Measurements from ENCODE around the gene PCDHAC1.
A peak's percentile ranks its signal among the peaks of the same experiment; 100 is the strongest.
"Not testable (repeated sequence)": the region's sequence is repeated elsewhere in the genome, so short reads cannot be mapped to it uniquely, and the experiment has no call there.

Gene PCDHAC1, protein sequence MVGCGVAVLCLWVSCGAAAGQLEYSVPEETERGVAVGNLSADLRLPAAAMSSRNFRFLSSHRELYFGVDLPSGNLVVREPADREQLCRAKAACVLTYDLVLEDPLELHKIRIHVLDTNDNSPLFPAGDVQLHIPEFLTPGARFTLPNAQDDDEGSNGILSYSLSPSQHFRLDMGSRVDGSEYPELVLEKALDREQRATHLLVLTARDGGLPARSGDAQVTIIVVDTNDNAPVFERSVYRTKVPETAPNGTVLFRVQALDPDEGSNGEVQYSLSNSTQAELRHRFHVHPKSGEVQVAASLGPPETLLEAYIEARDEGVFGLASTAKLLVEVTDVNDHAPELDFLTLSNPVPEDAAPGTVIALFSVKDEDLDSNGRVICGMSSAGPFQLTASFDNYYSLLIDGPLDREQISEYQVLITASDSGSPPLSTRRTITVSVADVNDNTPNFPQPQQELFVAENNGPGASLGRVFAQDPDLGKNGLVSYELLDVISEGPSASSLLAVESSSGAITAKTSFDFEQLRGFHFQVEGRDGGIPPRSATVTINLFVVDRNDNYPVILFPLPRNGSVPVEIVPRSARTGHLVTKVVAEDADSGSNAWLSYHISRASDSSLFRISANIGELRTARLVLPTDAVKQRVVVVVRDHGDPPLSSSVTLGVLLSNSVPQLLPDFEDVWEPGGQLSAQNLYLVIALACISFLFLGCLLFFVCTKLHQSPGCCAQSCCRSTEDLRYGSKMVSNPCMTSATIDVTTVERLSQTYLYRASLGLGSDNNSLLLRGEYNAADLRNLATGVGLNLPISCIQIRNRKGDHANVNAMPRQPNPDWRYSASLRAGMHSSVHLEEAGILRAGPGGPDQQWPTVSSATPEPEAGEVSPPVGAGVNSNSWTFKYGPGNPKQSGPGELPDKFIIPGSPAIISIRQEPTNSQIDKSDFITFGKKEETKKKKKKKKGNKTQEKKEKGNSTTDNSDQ

GRCh38 chr5:140925806-140926442 is at the start of gene PCDHAC1:
TSS of gene PCDHAC1 (plus strand) at chr5:140926299. CDS start at chr5:140926893, 594 bp downstream.
- no peak for DNase-seq

DNA sequence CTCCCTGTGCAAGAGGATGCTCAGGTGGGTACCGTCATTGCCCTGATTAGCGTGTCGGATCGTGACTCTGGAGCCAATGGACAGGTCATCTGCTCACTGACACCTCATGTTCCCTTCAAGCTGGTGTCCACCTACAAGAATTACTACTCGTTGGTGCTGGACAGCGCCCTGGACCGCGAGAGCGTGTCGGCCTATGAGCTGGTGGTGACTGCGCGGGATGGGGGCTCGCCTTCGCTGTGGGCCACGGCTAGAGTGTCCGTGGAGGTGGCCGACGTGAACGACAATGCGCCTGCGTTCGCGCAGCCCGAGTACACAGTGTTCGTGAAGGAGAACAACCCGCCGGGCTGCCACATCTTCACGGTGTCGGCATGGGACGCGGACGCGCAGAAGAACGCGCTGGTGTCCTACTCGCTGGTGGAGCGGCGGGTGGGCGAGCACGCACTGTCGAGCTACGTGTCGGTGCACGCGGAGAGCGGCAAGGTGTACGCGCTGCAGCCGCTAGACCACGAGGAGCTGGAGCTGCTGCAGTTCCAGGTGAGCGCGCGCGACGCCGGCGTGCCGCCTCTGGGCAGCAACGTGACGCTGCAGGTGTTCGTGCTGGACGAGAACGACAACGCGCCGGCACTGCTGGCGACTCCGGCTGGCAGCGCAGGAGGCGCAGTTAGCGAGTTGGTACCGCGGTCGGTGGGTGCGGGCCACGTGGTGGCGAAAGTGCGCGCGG is 49.4 kb upstream of the PCDHAC1 start:
- DNase-seq: not testable (repeated sequence)

GRCh38 chr5:140877262-140877581 is 48.9 kb upstream of the PCDHAC1 start:
- no peak for DNase-seq

DNA sequence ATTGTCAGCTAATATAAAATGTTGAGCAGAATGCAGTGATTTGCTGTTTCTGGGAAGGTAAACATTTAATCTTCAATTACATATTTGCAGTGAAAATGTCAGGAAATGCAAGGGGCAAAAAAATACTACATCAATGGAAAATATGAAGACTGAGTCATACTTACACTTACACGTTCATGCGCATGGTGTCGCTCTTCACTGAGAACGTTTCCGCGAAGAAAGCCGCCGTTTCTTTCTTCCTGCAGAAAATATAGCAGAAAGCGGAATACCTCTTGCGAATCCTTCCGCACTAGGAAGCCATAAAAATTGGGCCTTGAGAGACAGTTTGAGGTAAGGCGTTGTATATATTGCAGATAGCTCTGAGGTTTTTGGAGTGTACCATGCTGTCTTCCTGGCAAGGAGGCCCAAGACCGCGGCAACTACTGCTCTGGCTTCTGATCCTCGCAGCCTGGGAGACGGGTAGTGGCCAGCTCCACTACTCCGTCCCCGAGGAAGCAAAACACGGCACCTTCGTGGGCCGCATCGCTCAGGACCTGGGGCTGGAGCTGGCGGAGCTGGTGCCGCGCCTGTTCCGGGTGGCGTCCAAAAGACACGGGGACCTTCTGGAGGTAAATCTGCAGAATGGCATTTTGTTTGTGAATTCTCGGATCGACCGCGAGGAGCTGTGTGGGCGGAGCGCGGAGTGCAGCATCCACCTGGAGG is 44.1 kb upstream of the PCDHAC1 start, which contains the start of gene PCDHA13:
PCDHA13 (plus strand) TSS at position 236 of the 702 bp plus-strand sequence; CDS start at position 381, 145 bp downstream.
- no peak for DNase-seq

DNA sequence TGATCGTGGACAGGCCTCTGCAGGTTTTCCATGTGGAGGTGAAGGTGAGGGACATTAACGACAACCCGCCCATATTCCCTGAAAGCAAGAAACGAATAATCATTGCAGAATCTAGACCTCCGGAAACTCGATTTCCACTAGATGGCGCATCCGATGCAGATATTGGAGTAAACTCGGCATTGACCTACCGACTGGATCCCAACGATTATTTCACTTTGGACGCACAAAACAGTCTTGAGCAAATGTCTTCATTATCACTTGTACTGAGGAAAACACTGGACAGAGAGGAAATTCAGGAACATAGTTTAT is 43.6 kb upstream of the PCDHAC1 start:
- no peak for DNase-seq

DNA sequence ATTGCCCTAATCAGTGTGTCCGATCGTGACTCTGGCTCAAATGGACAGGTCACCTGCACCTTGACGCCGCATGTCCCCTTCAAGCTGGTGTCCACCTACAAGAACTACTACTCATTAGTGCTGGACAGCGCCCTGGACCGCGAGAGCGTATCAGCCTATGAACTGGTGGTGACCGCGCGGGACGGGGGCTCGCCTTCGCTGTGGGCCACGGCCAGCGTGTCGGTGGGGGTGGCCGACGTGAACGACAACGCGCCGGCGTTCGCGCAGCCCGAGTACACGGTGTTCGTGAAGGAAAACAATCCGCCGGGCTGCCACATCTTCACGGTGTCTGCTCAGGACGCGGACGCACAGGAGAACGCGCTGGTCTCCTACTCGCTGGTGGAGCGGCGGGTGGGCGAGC is 42.7 kb upstream of the PCDHAC1 start:
- no peak for DNase-seq

GRCh38 chr5:140883927-140884697 is 42.0 kb upstream of the PCDHAC1 start:
- DNase-seq: no peak

- DNase-seq: no peak
Observed at GRCh38 chr5:140916325-140916724, 9.8 kb upstream of the PCDHAC1 start.

DNA sequence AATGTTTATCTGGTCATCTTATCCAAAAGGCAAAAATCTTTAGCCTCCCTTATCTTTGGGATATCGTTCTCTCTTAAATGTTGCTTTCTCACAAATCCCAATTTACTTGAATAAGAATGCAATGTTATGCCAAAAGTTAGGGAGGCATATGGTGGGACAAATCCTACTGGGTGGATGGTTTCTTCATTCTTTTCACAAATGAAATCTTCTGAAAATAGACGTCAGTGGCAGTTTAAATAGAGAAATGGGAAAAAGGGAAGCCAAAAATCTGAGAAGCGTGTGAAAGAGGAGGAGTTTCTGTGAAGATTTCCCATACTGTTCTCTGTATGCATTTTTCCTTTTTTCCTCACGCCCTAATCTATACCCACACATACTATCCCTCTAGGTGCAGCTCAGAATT is 2.5 kb upstream of the PCDHAC1 start:
- DNase-seq: no peak

DNA sequence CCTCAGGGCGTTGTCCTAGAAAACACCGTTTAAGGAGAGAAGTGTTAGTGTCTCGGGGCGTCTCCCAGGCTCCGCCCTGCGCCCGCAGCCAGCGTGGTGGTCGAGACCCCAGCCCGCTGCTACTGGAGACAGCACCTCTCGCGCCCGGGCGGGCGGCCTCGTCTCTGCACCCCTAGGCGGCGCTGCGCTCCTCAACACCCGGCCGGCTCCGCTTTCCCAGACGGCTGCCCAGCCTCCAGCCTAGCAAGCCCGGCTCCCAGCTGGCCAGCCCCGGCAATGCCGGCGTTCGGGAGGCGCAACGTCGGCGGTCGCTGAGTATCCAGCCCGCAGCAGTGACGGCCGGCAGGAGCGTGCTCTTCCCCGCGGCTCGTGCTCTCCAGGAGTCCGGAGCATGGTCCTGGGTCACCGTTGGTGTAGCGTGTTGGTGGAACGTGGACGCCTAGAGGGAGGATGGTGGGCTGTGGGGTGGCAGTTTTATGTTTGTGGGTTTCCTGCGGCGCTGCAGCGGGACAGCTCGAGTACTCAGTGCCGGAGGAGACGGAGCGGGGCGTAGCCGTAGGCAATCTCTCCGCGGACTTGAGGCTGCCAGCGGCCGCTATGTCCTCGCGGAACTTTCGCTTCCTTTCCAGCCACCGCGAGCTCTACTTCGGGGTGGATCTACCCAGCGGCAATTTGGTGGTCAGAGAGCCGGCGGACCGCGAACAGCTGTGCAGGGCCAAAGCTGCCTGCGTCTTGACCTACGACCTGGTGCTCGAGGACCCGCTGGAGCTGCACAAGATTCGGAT is 536 bp downstream of the PCDHAC1 start:
- peak; percentile 65 for DNase-seq

GRCh38 chr5:140927228-140927573 is 1.1 kb downstream of the PCDHAC1 start:
- no peak for DNase-seq

- DNase-seq: no peak
Observed at GRCh38 chr5:140934964-140935606, 9.0 kb downstream of the PCDHAC1 start.

DNA sequence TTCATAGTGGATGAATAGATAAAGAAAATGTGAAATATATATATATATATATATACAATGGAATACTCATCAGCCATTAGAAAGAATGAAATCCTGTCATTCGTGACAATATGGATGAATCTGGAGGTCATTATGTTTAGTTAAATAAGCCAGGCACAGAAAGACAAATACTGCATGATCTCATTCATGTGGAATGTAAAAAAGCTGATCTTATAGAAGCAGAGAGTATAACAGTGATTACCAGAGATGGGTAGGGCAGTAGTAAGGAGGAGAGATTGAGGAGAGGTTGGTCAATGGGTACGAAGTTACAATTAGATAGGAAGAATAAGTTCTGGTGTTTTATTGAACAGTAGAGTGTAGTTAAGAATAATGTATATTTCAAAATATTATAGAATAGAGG is 20.5 kb downstream of the PCDHAC1 start:
- DNase-seq: no peak

- no peak for DNase-seq
Observed at GRCh38 chr5:140951636-140952035, 25.5 kb downstream of the PCDHAC1 start.

GRCh38 chr5:140953234-140953633 is 27.1 kb downstream of the PCDHAC1 start:
- DNase-seq: no peak

- no peak for DNase-seq
Observed at GRCh38 chr5:140962190-140962589, 36.1 kb downstream of the PCDHAC1 start.

GRCh38 chr5:140964356-140964755 is 38.3 kb downstream of the PCDHAC1 start:
- no peak for DNase-seq

- DNase-seq: no peak
Observed at GRCh38 chr5:140965905-140966292, 39.8 kb downstream of the PCDHAC1 start.

GRCh38 chr5:140966293-140967225 is 40.5 kb downstream of the PCDHAC1 start, which contains the start of gene PCDHAC2:
TSS of gene PCDHAC2 (plus strand) at chr5:140966476. CDS start at chr5:140966767, 291 bp downstream.
- DNase-seq: peak; percentile 63

Data from GOT3 (cell line).